Heart right ventricle (tissue), 16 donors: ENCODE data around the gene PADI4. TPM values are rescaled to one million over a fixed set of nuclear protein-coding genes. Genes with fewer than 3 reads are reported as not detected.
"Not testable (repeated sequence)": the region's sequence is repeated elsewhere in the genome, so short reads cannot be mapped to it uniquely, and the experiment has no call there.

Experiments used
- ATAC-seq, 8 donors: fragments of 200-7000 bp; cut with Tn5 transposase; one replicate each; pipeline ENCODE4 v1.9.1; 2020; ENCODE audit warnings: mild to moderate bottlenecking in 8 of 8, moderate library complexity in 8 of 8, moderate number of reproducible peaks in 1 of 8
- DNase-seq, 2 donors: peaks; one replicate each; pipeline ENCODE4 v3.0.0-alpha.2; 2020
- H3K27ac ChIP-seq, 10 donors: fragments of 200-600 bp; sonication (generic) in 2 of 10; one replicate each; pipeline versions ENCODE4 v1.5.0 to v1.8.0; 2020 to 2022; ENCODE audit warnings: mild to moderate bottlenecking in 3 of 10
- H3K27me3 ChIP-seq, 7 donors: fragments of 200-600 bp; one replicate each; pipeline ENCODE4 v1.8.0; 2021 to 2022; ENCODE audit warnings: mild to moderate bottlenecking in 2 of 7
- H3K36me3 ChIP-seq, 9 donors: fragments of 200-600 bp; sonication (generic) in 1 of 9; one replicate each; pipeline versions ENCODE4 v1.5.0 to v1.8.0; 2020 to 2022; ENCODE audit warnings: mild to moderate bottlenecking in 2 of 9
- H3K4me1 ChIP-seq, 9 donors: fragments of 200-600 bp; sonication (generic) in 1 of 9; one replicate each; pipeline versions ENCODE4 v1.5.0 to v1.8.0; 2020 to 2022; ENCODE audit warnings: mild to moderate bottlenecking in 4 of 9
- H3K4me3 ChIP-seq, 10 donors: fragments of 200-600 bp; sonication (generic) in 2 of 10; one replicate each; pipeline versions ENCODE4 v1.5.0 to v1.8.0; 2020 to 2022; ENCODE audit warnings: mild to moderate bottlenecking in 7 of 10, moderate library complexity in 2 of 10
- H3K9me3 ChIP-seq, 11 donors: fragments of 200-600 bp in 10 of 11; sonication (generic) in 2 of 11; one replicate each; pipeline versions ENCODE4 v1.5.0 to v1.8.0; 2013 to 2022; ENCODE audit warnings: mild to moderate bottlenecking in 2 of 11, control low read depth in 1 of 11, moderate library complexity in 1 of 11
- CTCF ChIP-seq, 9 donors: fragments of 200-600 bp; sonication (generic) in 2 of 9; IDR thresholded peaks; one replicate each; pipeline versions ENCODE4 v1.5.0 to v1.8.0; 2021 to 2022; ENCODE audit warnings: antibody characterized with exemption in 9 of 9, mild to moderate bottlenecking in 5 of 9, moderate library complexity in 1 of 9
- WGBS, 2 donors: extraction: QIAGEN DNeasy Blood & Tissue Kit; methylation state at CpG; one replicate each; pipeline ENCODE4 v1.1.7; 2013; ENCODE audit warnings: inconsistent platforms in 1 of 2; 5-methylcytosine and 5-hydroxymethylcytosine counted together
- intact Hi-C, 10 donors: fragments of 100-400 bp; cut with DNase I; formaldehyde crosslinking; loops; one replicate each; pipeline versions ENCODE4 v1.11.1 to v1.14.2; 2022
- polyA plus RNA-seq, 2 donors: library from polyadenylated mRNA; stranded (reverse); fragments of 200-250 nt; gene quantifications; one replicate each; pipeline ENCODE4 v1.2.3, GENCODE V29; 2013
- total RNA-seq, 10 donors: library from RNA; stranded (reverse); fragmentation: NEBNext Ultra II Directional in 3 of 10; extraction: Animal tissue kit (Norgen Biotek cat#: 25700) in 3 of 10; gene quantifications; one replicate each; pipeline versions ENCODE4 v1.2.1 to v1.2.4, GENCODE V29; 2021 to 2023
- donor health status: Arrhythmogenic right ventricular cardiomyopathy.
- donor health status: ischemic (EF 13 %, LVEDD 7.1; RV severe dilation, severe dysfunction).
- donor health status: healthy with polysubstance abuse.
- donor health status: DM: no; HTN: yes; CAD: no.
- donor health status: DM: no; HTN: no; CAD: no.
- donor health status: ischemic (EF 25% LVEDD 6.9; RV normal size, moderate dysfunction).
- donor health status: ischemic (EF 25% LVEDD 5.7; RV mildly dilated, moderate dysfunction).
- donor health status: healthy.
- donor health status: DM: yes; HTN: yes; CAD: no.
- donor health status: Ischemic cardiomyopathy.
- donor health status: ischemic (EF 35%, LVEDD 5.7; RV mildly dilated, moderate dysfunction).
- donor health status: nonischemic (EF 11% LVEDD 7.7; RV severe dilation, severe dysfunction).
- donor health status: DM: yes; HTN: yes; CAD: no.
- donor health status: PGD.
- donor health status: ischemic (EF 29% LVEDD 5.4; RV normal size, mild dysfunction).
- donor health status: nonischemic (EF 23%, LVEDD 6.1; RV moderate dilation, normal function).

The PADI4 gene
- total and polyA plus RNA-seq, 12 donors = 0.06 to 3.0 (median 0.61) TPM; not detected in 2

GRCh38 chr1:17405898-17406759 lies 98.1 kb downstream of the PADI4 start:
- H3K27me3 ChIP-seq = peaks cover 0 to 5% (median 0%) of the 10 kb centered on the region in 7 donors
- ATAC-seq (peak in 7 of 8 donors; percentile 82 to 90 (median 87)), DNase-seq (peak; percentile 39 to 50)
- no peak overlapping the region for H3K4me3 ChIP-seq
- peak; percentile 46 to 81 (median 72) for TF ChIP-seq CTCF (IDR thresholded peaks at IDR 0.05)
- WGBS, 2 donors = 49% methylated on average over 15 of the region's 15 CpGs
- intact Hi-C loops = loop anchor here in 7 of 10 donors (5.0 to 10.0 kb wide), 4 partner anchors 279 to 341 kb away; no protein-coding TSS in a partner anchor
- H3K4me1 ChIP-seq = peaks cover 0 to 10% (median 0%) of the 10 kb centered on the region in 9 donors
- peaks cover 0 to 52% (median 15%) of the 10 kb centered on the region in 9 donors for H3K36me3 ChIP-seq
- no peak overlapping the region for H3K27ac ChIP-seq
- H3K9me3 ChIP-seq = no peaks in the 10 kb centered on the region

GRCh38 chr1:17406760-17407475 lies 98.9 kb downstream of the PADI4 start:
- DNase-seq, H3K4me1 ChIP-seq, ATAC-seq, H3K27ac ChIP-seq, H3K9me3 ChIP-seq, H3K4me3 ChIP-seq, H3K27me3 ChIP-seq: not testable (repeated sequence)
- intact Hi-C loops = loop anchor here in 7 of 10 donors (5.0 to 10.0 kb wide), 4 partner anchors 280 to 342 kb away; no protein-coding TSS in a partner anchor
- peaks cover 0 to 60% (median 15%) of the 10 kb centered on the region in 9 donors for H3K36me3 ChIP-seq
- 81 to 84% methylated on average over 16 of the region's 16 CpGs for WGBS, 2 donors

- H3K36me3 ChIP-seq = peaks cover 0 to 70% (median 19%) of the 10 kb centered on the region in 9 donors
- not testable (repeated sequence) for ATAC-seq, H3K4me1 ChIP-seq, H3K4me3 ChIP-seq, H3K9me3 ChIP-seq, H3K27ac ChIP-seq, DNase-seq, H3K27me3 ChIP-seq
- 95 to 96% methylated on average over 30 of the region's 30 CpGs for WGBS, 2 donors
- intact Hi-C loops = loop anchor here in 7 of 10 donors (5.0 to 10.0 kb wide), 4 partner anchors 281 to 343 kb away; no protein-coding TSS in a partner anchor
These were observed 100.0 kb downstream of the PADI4 start for GRCh38 chr1:17407786-17408514.

GRCh38 chr1:17409391-17409811 lies 101.4 kb downstream of the PADI4 start:
- peaks cover 0 to 85% (median 33%) of the 10 kb centered on the region in 9 donors for H3K36me3 ChIP-seq
- intact Hi-C loops = loop anchor here in 7 of 10 donors (5.0 to 10.0 kb wide), 4 partner anchors 282 to 345 kb away; no protein-coding TSS in a partner anchor
- 50 to 65% methylated on average over 10 of the region's 10 CpGs for WGBS, 2 donors

More at GRCh38 chr1:17409391-17409811, 101.4 kb downstream of the PADI4 start:
- Histone ChIP-seq H3K27ac (no peak overlapping the region), H3K9me3 (no peaks in the 10 kb centered on the region), H3K4me3 (no peak overlapping the region), H3K4me1 (peaks cover 0 to 10% (median 0%) of the 10 kb centered on the region in 9 donors), H3K27me3 (no peaks in the 10 kb centered on the region)
- peak in 7 of 8 donors; percentile 32 to 81 (median 61) for ATAC-seq
- no peak for TF ChIP-seq CTCF (IDR thresholded peaks at IDR 0.05)
- peak; percentile 44 to 45 for DNase-seq
